Right lobe of liver (tissue), 4 donors: ENCODE measurements around the gene CCDC88C.

ENCODE experiments used
- POLR2A ChIP-seq: fragments of 450-650 bp; IDR thresholded peaks from one replicate; pipeline ENCODE4 v1.6.1; 2017; ENCODE audit warnings: antibody characterized with exemption, mild to moderate bottlenecking
- TF ChIP-seq, protein P1 (sequence below), 4 donors: fragments of 200-600 bp in 3 of 4; fragments of 450-650 bp in 1 of 4; IDR thresholded peaks; one replicate each; pipeline versions ENCODE4 v1.5.1 to v1.8.0; 2016 to 2022; ENCODE audit warnings: antibody characterized with exemption in 4 of 4, mild to moderate bottlenecking in 2 of 4
- donor health status: DM: no; HTN: no; CAD: no.
- donor health status: DM: no; HTN: no; CAD: no.
- donor health status: DM: no; HTN: yes; CAD: no.

DNA sequence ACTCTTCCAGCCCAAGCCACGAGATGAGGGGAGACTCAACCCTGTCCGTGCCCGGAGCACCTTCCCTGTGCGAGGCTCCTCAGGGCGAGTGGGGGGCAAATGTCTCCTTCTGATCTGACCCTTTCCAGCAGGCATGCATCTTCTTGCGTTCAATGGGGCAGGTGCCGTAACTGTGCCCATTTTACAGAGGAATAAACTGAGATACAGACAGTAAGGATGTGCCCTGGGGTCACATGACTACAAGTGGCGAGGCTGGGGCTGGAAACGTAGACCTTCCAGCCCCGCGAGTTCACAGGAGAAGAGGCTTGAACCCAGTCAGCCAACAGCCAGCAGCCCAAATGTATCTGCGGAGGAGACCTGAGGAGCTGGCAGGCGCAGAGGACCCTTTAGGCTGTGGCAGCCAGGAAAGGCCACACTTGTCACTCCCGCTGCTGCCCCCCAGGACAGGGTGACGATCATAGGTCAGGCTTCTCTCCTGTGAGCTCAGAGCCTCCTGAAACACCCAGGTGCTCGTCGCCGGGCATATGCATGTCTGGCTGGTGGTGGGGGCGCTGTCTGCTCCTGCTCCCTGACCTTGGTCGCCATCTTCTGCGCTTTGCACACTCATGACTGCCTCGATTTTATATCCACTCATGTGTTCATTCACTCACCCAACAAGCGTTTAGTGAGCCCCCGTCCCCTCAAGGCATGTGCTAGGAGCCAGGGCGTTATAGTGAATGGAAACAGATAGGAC is 41.7 kb downstream of the CCDC88C start:
- TF ChIP-seq, protein P1, sequence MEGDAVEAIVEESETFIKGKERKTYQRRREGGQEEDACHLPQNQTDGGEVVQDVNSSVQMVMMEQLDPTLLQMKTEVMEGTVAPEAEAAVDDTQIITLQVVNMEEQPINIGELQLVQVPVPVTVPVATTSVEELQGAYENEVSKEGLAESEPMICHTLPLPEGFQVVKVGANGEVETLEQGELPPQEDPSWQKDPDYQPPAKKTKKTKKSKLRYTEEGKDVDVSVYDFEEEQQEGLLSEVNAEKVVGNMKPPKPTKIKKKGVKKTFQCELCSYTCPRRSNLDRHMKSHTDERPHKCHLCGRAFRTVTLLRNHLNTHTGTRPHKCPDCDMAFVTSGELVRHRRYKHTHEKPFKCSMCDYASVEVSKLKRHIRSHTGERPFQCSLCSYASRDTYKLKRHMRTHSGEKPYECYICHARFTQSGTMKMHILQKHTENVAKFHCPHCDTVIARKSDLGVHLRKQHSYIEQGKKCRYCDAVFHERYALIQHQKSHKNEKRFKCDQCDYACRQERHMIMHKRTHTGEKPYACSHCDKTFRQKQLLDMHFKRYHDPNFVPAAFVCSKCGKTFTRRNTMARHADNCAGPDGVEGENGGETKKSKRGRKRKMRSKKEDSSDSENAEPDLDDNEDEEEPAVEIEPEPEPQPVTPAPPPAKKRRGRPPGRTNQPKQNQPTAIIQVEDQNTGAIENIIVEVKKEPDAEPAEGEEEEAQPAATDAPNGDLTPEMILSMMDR (IDR thresholded peaks at IDR 0.05) = no peak
- TF ChIP-seq POLR2A = no peak
